Prostate gland (tissue), 2 donors: ENCODE results near the gene TNPO3. TPM values are rescaled to one million over a fixed set of nuclear protein-coding genes. Genes with fewer than 3 reads are reported as not detected.

Experiments used
- DNase-seq: peaks from one replicate; pipeline ENCODE4 v3.0.0-alpha.2; 2019; ENCODE audit warnings: low spot score
- H3K27ac ChIP-seq, 2 donors: fragments of 200-600 bp; sonication (generic); 2 replicates each; pipeline ENCODE4 v1.5.1; 2017 to 2019
- H3K27me3 ChIP-seq: fragments of 200-600 bp; sonication (generic); replicated peaks from 2 replicates; pipeline ENCODE4 v1.5.1; 2019; ENCODE audit not compliant: insufficient read depth
- H3K36me3 ChIP-seq, 2 donors: fragments of 200-600 bp; sonication (generic); 1 replicate in 1 of 2; 2 replicates in 1 of 2; pipeline versions ENCODE4 v1.5.1 to v1.8.1; 2017 to 2019
- H3K4me1 ChIP-seq: fragments of 200-600 bp; sonication (generic); replicated peaks from 2 replicates; pipeline ENCODE4 v1.5.1; 2019
- H3K4me3 ChIP-seq, 2 donors: fragments of 200-600 bp; sonication (generic); 2 replicates each; pipeline ENCODE4 v1.5.1; 2017 to 2019
- H3K9me3 ChIP-seq: fragments of 200-600 bp; sonication (generic); 2 replicates; pipeline ENCODE4 v1.5.1; 2017
- CTCF ChIP-seq, 4 experiments: fragments of 200-600 bp in 2 of 4; fragments of 450-650 bp in 2 of 4; sonication (generic) in 2 of 4; IDR thresholded peaks; 1 replicate in 3 of 4; 2 replicates in 1 of 4; pipeline ENCODE4 v1.5.1; 2016 to 2019; ENCODE audit warnings: antibody characterized with exemption in 4 of 4, mild to moderate bottlenecking in 2 of 4, moderate library complexity in 2 of 4
- POLR2A ChIP-seq: fragments of 450-650 bp; IDR thresholded peaks from one replicate; pipeline ENCODE4 v1.6.1; 2016; ENCODE audit warnings: antibody characterized with exemption, mild to moderate bottlenecking
- POLR2AphosphoS5 ChIP-seq: sonication (generic); formaldehyde crosslinking; IDR thresholded peaks from one replicate; pipeline ENCODE4 v1.6.1; 2017; ENCODE audit warnings: antibody characterized with exemption
- WGBS: methylation state at CpG from one replicate; pipeline ENCODE4 v1.1.5; 2018; 5-methylcytosine and 5-hydroxymethylcytosine counted together
- intact Hi-C: fragments of 100-400 bp; cut with DNase I; formaldehyde crosslinking; loops from one replicate; pipeline ENCODE4 v1.14.2; 2022
- total RNA-seq, 2 donors: library from RNA; depleted of rRNA; stranded (reverse); fragments of >200 nt; gene quantifications; one replicate each; pipeline ENCODE4 v1.1.0, GENCODE V29; 2016

TNPO3 gene
- total RNA-seq, 2 donors from 2014 or later = 32.2 to 42.3 TPM

- Histone ChIP-seq H3K4me3 (no peak overlapping the region), H3K9me3 (no peaks in the 10 kb centered on the region), H3K27ac (no peak overlapping the region), H3K27me3 (no peaks in the 10 kb centered on the region), H3K36me3 (no peaks in the 10 kb centered on the region), H3K4me1 (peaks cover 5% of the 10 kb centered on the region)
- 83% methylated on average over 16 of the region's 16 CpGs for WGBS
- TF ChIP-seq POLR2A (no peak), POLR2AphosphoS5 (no peak), CTCF (IDR thresholded peaks at IDR 0.05) (no peak)
- intact Hi-C loops = no loop called here
- no peak for DNase-seq
Measured at GRCh38 chr7:128941946-128942526, 112.9 kb downstream of the TNPO3 start.

- TF ChIP-seq POLR2A (no peak), CTCF (IDR thresholded peaks at IDR 0.05) (no peak), POLR2AphosphoS5 (no peak)
- no peak for DNase-seq
- Histone ChIP-seq H3K27ac (no peak overlapping the region), H3K27me3 (no peaks in the 10 kb centered on the region), H3K36me3 (no peaks in the 10 kb centered on the region), H3K9me3 (no peaks in the 10 kb centered on the region), H3K4me3 (no peak overlapping the region), H3K4me1 (peaks cover 5% of the 10 kb centered on the region)
- intact Hi-C loops = no loop called here
- WGBS = 85% methylated on average over 15 of the region's 15 CpGs
Measured at GRCh38 chr7:128941323-128941890, 113.5 kb downstream of the TNPO3 start.

- peaks cover 5% of the 10 kb centered on the region for H3K4me1 ChIP-seq
- WGBS = 70% methylated on average over 15 of the region's 20 CpGs
- TF ChIP-seq POLR2A (no peak), CTCF (IDR thresholded peaks at IDR 0.05) (no peak), POLR2AphosphoS5 (no peak)
- no peaks in the 10 kb centered on the region for H3K36me3 ChIP-seq
- no peak overlapping the region for H3K4me3 ChIP-seq
- H3K9me3 ChIP-seq = no peaks in the 10 kb centered on the region
- DNase-seq = no peak
- intact Hi-C loops = no loop called here
- no peaks in the 10 kb centered on the region for H3K27me3 ChIP-seq
- H3K27ac ChIP-seq = no peak overlapping the region
Measured at GRCh38 chr7:128940494-128941322, 114.2 kb downstream of the TNPO3 start.

GRCh38 chr7:128939861-128940410 is 115.0 kb downstream of the TNPO3 start:
- intact Hi-C loops = no loop called here
- DNase-seq = no peak
- H3K27ac ChIP-seq = no peak overlapping the region
- H3K27me3 ChIP-seq = no peaks in the 10 kb centered on the region
- H3K4me3 ChIP-seq = no peak overlapping the region
- no peaks in the 10 kb centered on the region for H3K9me3 ChIP-seq
- WGBS = 91% methylated on average over 17 of the region's 18 CpGs
- H3K4me1 ChIP-seq = peaks cover 5% of the 10 kb centered on the region
- TF ChIP-seq CTCF (IDR thresholded peaks at IDR 0.05) (no peak), POLR2A (no peak), POLR2AphosphoS5 (no peak)
- no peaks in the 10 kb centered on the region for H3K36me3 ChIP-seq
